B cell (primary cell): ENCODE data around the gene CDYL.

ENCODE experiments used
- CTCF ChIP-seq: fragments of 200-600 bp; IDR thresholded peaks from one replicate; pipeline ENCODE4 v1.8.0; 2022; ENCODE audit warnings: antibody characterized with exemption, mild to moderate bottlenecking
- EZH2 ChIP-seq: IDR thresholded peaks from 2 replicates; pipeline ENCODE4 v1.6.1; 2012; ENCODE audit warnings: borderline replicate concordance, low read depth, mild to moderate bottlenecking, moderate library complexity, low read length; ENCODE audit not compliant: insufficient read depth, poor library complexity, severe bottlenecking

DNA sequence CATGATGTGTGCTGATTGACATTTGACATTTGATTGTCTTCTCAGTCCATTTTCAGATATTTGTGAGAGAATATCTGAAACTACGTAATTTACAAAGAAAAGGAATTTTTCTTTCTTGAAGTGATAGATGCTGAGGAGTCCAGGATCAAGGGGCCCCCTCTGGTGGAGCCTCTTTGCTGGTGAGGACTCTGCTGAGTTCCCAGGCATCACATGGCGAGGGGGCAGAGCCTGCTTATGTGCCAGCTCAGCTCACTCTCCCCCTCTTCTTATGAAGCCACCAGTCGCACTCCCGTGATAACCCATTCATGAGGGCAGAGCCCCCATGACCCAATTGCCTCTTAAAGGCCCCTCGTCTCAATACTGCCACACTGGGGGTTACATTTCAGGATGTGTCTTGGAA is 136.4 kb downstream of the CDYL start:
- TF ChIP-seq CTCF = no peak
- no peak for TF ChIP-seq EZH2
